Measurements from ENCODE around the gene G0S2. TPM values are rescaled to one million over a fixed set of nuclear protein-coding genes. Genes with fewer than 3 reads are reported as not detected.

Gene G0S2
- total and polyA plus RNA-seq, 10 of the 15 experiments (the other 5 are each of a cell fraction or from before 2014, with no cell fraction given): 0.07 to 0.51 (median 0.23) TPM

DNA sequence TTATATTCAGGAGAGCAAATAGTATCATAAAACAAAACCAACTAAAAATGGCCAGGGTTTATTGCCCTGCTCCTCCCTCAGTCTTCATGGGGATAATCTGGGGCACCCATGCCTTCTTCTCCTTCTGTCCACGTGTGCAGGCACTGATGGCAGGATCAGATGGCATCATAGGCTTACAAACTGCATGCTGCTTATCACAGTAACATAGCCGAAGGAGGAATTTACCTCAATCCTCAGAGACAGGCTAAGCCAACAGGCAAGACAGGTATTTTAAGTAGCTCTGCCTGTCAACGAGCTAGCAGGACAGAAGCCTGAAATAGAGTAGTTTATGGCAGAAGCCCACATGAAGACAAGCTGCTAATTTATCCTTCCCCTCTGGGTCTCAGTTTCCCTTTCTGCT, 32.4 kb upstream of the G0S2 start (continued):
- TF ChIP-seq NBN (IDR thresholded peaks at IDR 0.05) (no peak), SREBF1 (IDR thresholded peaks at IDR 0.05; ENCODE audit: low read length) (no peak), ASH2L (IDR thresholded peaks at IDR 0.05; ENCODE audit: borderline replicate concordance, low read depth) (no peak), ZBED1 (IDR thresholded peaks at IDR 0.05; ENCODE audit: borderline replicate concordance) (no peak)
- TF ChIP-seq, protein P1, sequence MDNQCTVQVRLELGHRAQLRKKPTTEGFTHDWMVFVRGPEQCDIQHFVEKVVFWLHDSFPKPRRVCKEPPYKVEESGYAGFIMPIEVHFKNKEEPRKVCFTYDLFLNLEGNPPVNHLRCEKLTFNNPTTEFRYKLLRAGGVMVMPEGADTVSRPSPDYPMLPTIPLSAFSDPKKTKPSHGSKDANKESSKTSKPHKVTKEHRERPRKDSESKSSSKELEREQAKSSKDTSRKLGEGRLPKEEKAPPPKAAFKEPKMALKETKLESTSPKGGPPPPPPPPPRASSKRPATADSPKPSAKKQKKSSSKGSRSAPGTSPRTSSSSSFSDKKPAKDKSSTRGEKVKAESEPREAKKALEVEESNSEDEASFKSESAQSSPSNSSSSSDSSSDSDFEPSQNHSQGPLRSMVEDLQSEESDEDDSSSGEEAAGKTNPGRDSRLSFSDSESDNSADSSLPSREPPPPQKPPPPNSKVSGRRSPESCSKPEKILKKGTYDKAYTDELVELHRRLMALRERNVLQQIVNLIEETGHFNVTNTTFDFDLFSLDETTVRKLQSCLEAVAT (IDR thresholded peaks at IDR 0.05): no peak

DNA sequence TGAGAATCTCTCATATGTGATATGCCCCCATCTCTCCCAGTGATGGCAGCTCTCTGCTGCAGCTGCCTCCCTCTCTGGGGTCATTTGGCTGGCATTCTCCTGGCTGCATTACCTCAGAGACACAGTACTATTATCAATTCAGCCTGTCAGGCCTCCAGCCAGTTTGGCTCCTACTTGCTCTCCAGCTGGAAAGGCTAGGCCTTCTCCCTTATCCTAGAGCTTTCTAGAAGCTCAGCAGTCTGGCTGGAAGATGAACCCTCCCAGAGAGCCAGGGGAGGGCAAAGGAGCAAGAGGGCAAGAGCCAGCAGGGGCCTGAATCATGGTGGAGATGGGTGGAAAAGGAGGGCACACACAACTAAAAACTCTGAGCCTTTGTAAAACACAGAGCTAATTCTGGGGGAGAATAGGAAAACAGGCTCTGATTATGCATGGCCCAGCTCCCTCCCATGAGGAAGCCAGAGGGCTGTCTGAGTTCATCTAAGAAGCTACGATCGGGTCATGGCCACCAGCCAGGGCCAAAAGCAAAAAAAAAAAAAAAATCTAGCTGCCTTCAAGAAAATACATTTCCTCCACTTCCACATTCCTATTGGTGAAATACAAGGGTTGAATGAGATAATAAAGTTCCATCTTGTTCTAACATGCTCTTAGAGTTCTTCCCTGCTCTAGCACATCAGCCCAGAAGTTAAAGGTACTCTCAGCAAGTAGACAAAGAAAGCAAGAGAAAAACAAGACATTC, 31.8 kb upstream of the G0S2 start:
- Histone ChIP-seq H3K27me3 (replicated peaks in 1 of 2; ENCODE audit: control insufficient read depth in 2 of 2, insufficient read depth in 2 of 2, low read length in 1 of 2) (no peaks in the 10 kb centered on the region; a peak in 1 of 4 replicates), H3K79me2 (ENCODE audit: control insufficient read depth, insufficient read depth, low read length) (no peaks in the 10 kb centered on the region), H3K4me3 (no peak overlapping the region), H3K36me3 (ENCODE audit: control insufficient read depth in 2 of 2, insufficient read depth in 2 of 2, low read length in 1 of 2) (no peaks in the 10 kb centered on the region), H3K9me3 (replicated peaks; ENCODE audit: control insufficient read depth, insufficient read depth, low read length) (no peaks in the 10 kb centered on the region), H2AFZ (ENCODE audit: control insufficient read depth, low read depth, low read length) (no peak overlapping the region), H3K9ac (ENCODE audit: control insufficient read depth, insufficient read depth, low read length) (no peak overlapping the region), H3K27ac (ENCODE audit: control insufficient read depth, insufficient read depth) (no peak overlapping the region), H4K20me1 (ENCODE audit: control insufficient read depth, insufficient read depth) (no peaks in the 10 kb centered on the region), H3K4me1 (ENCODE audit: control insufficient read depth, insufficient read depth, low read length) (no peaks in the 10 kb centered on the region), H3K4me2 (ENCODE audit: control insufficient read depth, insufficient read depth) (no peak overlapping the region)
- BruUV-seq (replicated peaks): no TSS peak
- ATAC-seq: no peak
- DNase-seq (ENCODE audit: low read depth, low spot score): no peak
- CTCF ChIA-PET: interaction anchor here (0.6 to 3.6 kb wide), 17 partner anchors 10 to 195 kb away, joined by 3 to 15 read pairs (median 5); partner anchors contain the start of gene G0S2
- intact Hi-C loops (cut with micrococcal nuclease; ENCODE audit: unreplicated experiment): no loop called here
- RAD21 ChIA-PET (ENCODE audit: unreplicated experiment): interaction anchor here (0.6 to 2.8 kb wide), 13 partner anchors 9 to 107 kb away, joined by 3 to 13 read pairs (median 4); partner anchors contain the start of genes G0S2 and LAMB3
- no peak for FAIRE-seq
- 92% methylated on average over 2 of the region's 2 CpGs for WGBS (ENCODE audit: insufficient coverage, insufficient replicate concordance, low lambda C conversion rate, missing lambda C conversion rate)
- in situ Hi-C loops (cut with MboI): no loop called here
- SMC1A ChIA-PET (ENCODE audit: uncharacterized antibody, unreplicated experiment): interaction anchor here (0.6 to 4.1 kb wide), 15 partner anchors 10 to 105 kb away, joined by 3 to 22 read pairs (median 4); partner anchors contain the start of genes HSD11B1 and LAMB3
- POLR2A ChIA-PET: interaction anchor here (0.7 to 2.5 kb wide), 3 partner anchors 11 to 21 kb away, joined by 3 to 8 read pairs (median 4); no protein-coding TSS in a partner anchor
- no peak for TF ChIP-seq RAD51 (IDR thresholded peaks at IDR 0.05)
- TF ChIP-seq HDAC6 (IDR thresholded peaks at IDR 0.05; ENCODE audit: unreplicated experiment): no peak
- TF ChIP-seq BACH1 (IDR thresholded peaks at IDR 0.05; ENCODE audit: borderline replicate concordance): no peak
- TF ChIP-seq IRF4 (IDR thresholded peaks at IDR 0.05; ENCODE audit: low read depth, low read length): no peak
- TF ChIP-seq, protein P2, sequence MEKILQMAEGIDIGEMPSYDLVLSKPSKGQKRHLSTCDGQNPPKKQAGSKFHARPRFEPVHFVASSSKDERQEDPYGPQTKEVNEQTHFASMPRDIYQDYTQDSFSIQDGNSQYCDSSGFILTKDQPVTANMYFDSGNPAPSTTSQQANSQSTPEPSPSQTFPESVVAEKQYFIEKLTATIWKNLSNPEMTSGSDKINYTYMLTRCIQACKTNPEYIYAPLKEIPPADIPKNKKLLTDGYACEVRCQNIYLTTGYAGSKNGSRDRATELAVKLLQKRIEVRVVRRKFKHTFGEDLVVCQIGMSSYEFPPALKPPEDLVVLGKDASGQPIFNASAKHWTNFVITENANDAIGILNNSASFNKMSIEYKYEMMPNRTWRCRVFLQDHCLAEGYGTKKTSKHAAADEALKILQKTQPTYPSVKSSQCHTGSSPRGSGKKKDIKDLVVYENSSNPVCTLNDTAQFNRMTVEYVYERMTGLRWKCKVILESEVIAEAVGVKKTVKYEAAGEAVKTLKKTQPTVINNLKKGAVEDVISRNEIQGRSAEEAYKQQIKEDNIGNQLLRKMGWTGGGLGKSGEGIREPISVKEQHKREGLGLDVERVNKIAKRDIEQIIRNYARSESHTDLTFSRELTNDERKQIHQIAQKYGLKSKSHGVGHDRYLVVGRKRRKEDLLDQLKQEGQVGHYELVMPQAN (conservative IDR thresholded peaks at IDR 0.05): no peak
- no peak for TF ChIP-seq ZNF622 (IDR thresholded peaks at IDR 0.05)
- TF ChIP-seq RUNX3 (IDR thresholded peaks at IDR 0.05; ENCODE audit: low read length): no peak
- no peak for TF ChIP-seq TCF12 (IDR thresholded peaks at IDR 0.05; ENCODE audit: low read depth, low read length)
- no peak for TF ChIP-seq BMI1 (IDR thresholded peaks at IDR 0.05; ENCODE audit: borderline replicate concordance)
- TF ChIP-seq YY1 (IDR thresholded peaks at IDR 0.05; ENCODE audit: low read depth, low read length): no peak
- TF ChIP-seq, protein P3, sequence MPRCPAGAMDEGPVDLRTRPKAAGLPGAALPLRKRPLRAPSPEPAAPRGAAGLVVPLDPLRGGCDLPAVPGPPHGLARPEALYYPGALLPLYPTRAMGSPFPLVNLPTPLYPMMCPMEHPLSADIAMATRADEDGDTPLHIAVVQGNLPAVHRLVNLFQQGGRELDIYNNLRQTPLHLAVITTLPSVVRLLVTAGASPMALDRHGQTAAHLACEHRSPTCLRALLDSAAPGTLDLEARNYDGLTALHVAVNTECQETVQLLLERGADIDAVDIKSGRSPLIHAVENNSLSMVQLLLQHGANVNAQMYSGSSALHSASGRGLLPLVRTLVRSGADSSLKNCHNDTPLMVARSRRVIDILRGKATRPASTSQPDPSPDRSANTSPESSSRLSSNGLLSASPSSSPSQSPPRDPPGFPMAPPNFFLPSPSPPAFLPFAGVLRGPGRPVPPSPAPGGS (IDR thresholded peaks at IDR 0.05; ENCODE audit: borderline replicate concordance, insufficient read depth, low read depth, low read length, poor library complexity, severe bottlenecking): no peak
- TF ChIP-seq FOXK2 (IDR thresholded peaks at IDR 0.05): no peak
- no peak for TF ChIP-seq HDGF (IDR thresholded peaks at IDR 0.05)
- no peak for TF ChIP-seq CHD4 (IDR thresholded peaks at IDR 0.05)

All from GM12878 (cell line).